Naive thymus-derived CD4-positive, alpha-beta T cell (primary cell): ENCODE data around the gene RDH12. TPM values are rescaled to one million over a fixed set of nuclear protein-coding genes. Genes with fewer than 3 reads are reported as not detected.
"Not testable (repeated sequence)": the region's sequence is repeated elsewhere in the genome, so short reads cannot be mapped to it uniquely, and the experiment has no call there.

ENCODE experiments used
- ATAC-seq: fragments of 150-1000 bp; cut with Tn5 transposase; 2 replicates; pipeline ENCODE4 v1.10.0; 2021; ENCODE audit warnings: mild to moderate bottlenecking, moderate library complexity
- CTCF ChIA-PET: fragments of 350-600 bp; sonication (Branson Sonifier 250); formaldehyde crosslinking; loops from one replicate; lab custom pipeline; 2021; ENCODE audit warnings: antibody characterized with exemption; lab: Charles Lee
- POLR2A ChIA-PET: fragments of 350-600 bp; sonication (Branson Sonifier 250); formaldehyde crosslinking; loops from one replicate; lab custom pipeline; 2021; ENCODE audit warnings: antibody characterized with exemption, inconsistent platforms; lab: Charles Lee
- DNase-seq, 9 donors: peaks; one replicate each; pipeline versions ENCODE4 v3.0.0 to v3.0.0-alpha.2; 2020 to 2022; ENCODE audit warnings: mixed read lengths in 1 of 9
- H3K27ac ChIP-seq: one replicate; pipeline ENCODE4 v1.7.0; 2013; ENCODE audit warnings: mild to moderate bottlenecking, low read depth, low read length, moderate library complexity
- H3K27me3 ChIP-seq, 2 donors: one replicate each; pipeline ENCODE4 v1.7.0; 2013; ENCODE audit warnings: low read length in 2 of 2, mild to moderate bottlenecking in 2 of 2, moderate library complexity in 2 of 2; ENCODE audit not compliant: control insufficient read depth in 2 of 2, insufficient read depth in 2 of 2
- H3K36me3 ChIP-seq, 3 experiments: 1 replicate in 2 of 3; 2 replicates in 1 of 3; pipeline ENCODE4 v1.7.0; 2013; ENCODE audit warnings: low read length in 3 of 3, mild to moderate bottlenecking in 3 of 3, moderate library complexity in 1 of 3; ENCODE audit not compliant: insufficient read depth in 3 of 3, control insufficient read depth in 2 of 3
- H3K4me1 ChIP-seq, 2 donors: one replicate each; pipeline ENCODE4 v1.7.0; 2013; ENCODE audit warnings: low read length in 2 of 2, mild to moderate bottlenecking in 2 of 2, moderate library complexity in 1 of 2; ENCODE audit not compliant: control insufficient read depth in 2 of 2, insufficient read depth in 2 of 2
- H3K4me3 ChIP-seq: 2 replicates; pipeline ENCODE4 v1.7.0; 2013; ENCODE audit warnings: mild to moderate bottlenecking, low read length
- H3K9me3 ChIP-seq, 3 experiments: 1 replicate in 2 of 3; 2 replicates in 1 of 3; pipeline ENCODE4 v1.7.0; 2013; ENCODE audit warnings: low read length in 3 of 3; ENCODE audit not compliant: control insufficient read depth in 2 of 3
- H3K27ac Mint-ChIP-seq, 9 donors: one replicate each; pipeline ENCODE4 v1.8.0; 2020 to 2022; ENCODE audit warnings: mixed read lengths in 9 of 9, mild to moderate bottlenecking in 8 of 9, moderate library complexity in 5 of 9, inconsistent platforms in 2 of 9
- H3K27me3 Mint-ChIP-seq, 5 donors: one replicate each; pipeline ENCODE4 v1.8.0; 2021 to 2022; ENCODE audit warnings: mixed read lengths in 5 of 5, mild to moderate bottlenecking in 1 of 5
- H3K36me3 Mint-ChIP-seq, 5 donors: one replicate each; pipeline ENCODE4 v1.8.0; 2020 to 2022; ENCODE audit warnings: mixed read lengths in 5 of 5, mild to moderate bottlenecking in 3 of 5, inconsistent platforms in 1 of 5
- H3K4me1 Mint-ChIP-seq, 7 donors: one replicate each; pipeline ENCODE4 v1.8.0; 2020 to 2022; ENCODE audit warnings: mixed read lengths in 7 of 7, mild to moderate bottlenecking in 3 of 7, inconsistent platforms in 1 of 7
- H3K4me3 Mint-ChIP-seq, 10 donors: one replicate each; pipeline ENCODE4 v1.8.0; 2020 to 2022; ENCODE audit warnings: mild to moderate bottlenecking in 10 of 10, mixed read lengths in 10 of 10, moderate library complexity in 6 of 10, inconsistent platforms in 2 of 10
- H3K9me3 Mint-ChIP-seq, 11 donors: one replicate each; pipeline ENCODE4 v1.8.0; 2020 to 2022; ENCODE audit warnings: mixed read lengths in 11 of 11, mild to moderate bottlenecking in 4 of 11, inconsistent platforms in 1 of 11, moderate library complexity in 1 of 11
- intact Hi-C, 2 donors: fragments of 100-400 bp; cut with micrococcal nuclease; formaldehyde crosslinking; loops; one replicate each; pipeline ENCODE4 v1.15.1; 2023
- polyA plus RNA-seq, 2 donors: library from polyadenylated mRNA; unstranded; fragments of 300-500 nt; fragmentation: Illumina TruSeq; gene quantifications; one replicate each; pipeline ENCODE4 v1.2.3, GENCODE V29; 2021
- total RNA-seq, 6 experiments: library from RNA in 5 of 6; stranded (reverse) in 5 of 6; gene quantifications; 1 replicate in 5 of 6; 2 replicates in 1 of 6; pipeline ENCODE4 v1.2.3 and lab custom pipeline; 2021 to 2026

RDH12 gene
- total and polyA plus RNA-seq, 7 experiments from 2014 or later = 0.10 to 0.31 TPM; not detected in 5

- H3K4me1 Mint-ChIP-seq = peaks cover 0 to 2% (median 0%) of the 10 kb centered on the region in 7 donors
- peaks cover 0 to 18% (median 4%) of the 10 kb centered on the region in 11 donors for H3K9me3 Mint-ChIP-seq
- DNase-seq (no peak), ATAC-seq (no peak)
- H3K27me3 ChIP-seq = no peaks in the 10 kb centered on the region
- CTCF ChIA-PET = interaction anchor here (0.8 to 2.7 kb wide), 18 partner anchors 8 to 278 kb away, joined by 3 to 57 read pairs (median 9); partner anchors contain the start of genes ARG2 and RDH11
- intact Hi-C loops = loop anchor here (2.0 to 10.0 kb wide), 4 partner anchors 30 to 540 kb away; partner anchors contain the start of gene VTI1B (in 1 of the 2)
- H3K27ac ChIP-seq = no peak overlapping the region
- H3K27me3 Mint-ChIP-seq = peaks cover 0 to 8% (median 0%) of the 10 kb centered on the region in 5 donors
- peaks cover 0 to 3% (median 0%) of the 10 kb centered on the region in 5 donors for H3K36me3 Mint-ChIP-seq
- no peak overlapping the region for H3K4me3 Mint-ChIP-seq
- no peaks in the 10 kb centered on the region for H3K4me1 ChIP-seq
- no peaks in the 10 kb centered on the region for H3K36me3 ChIP-seq
- no peaks in the 10 kb centered on the region for H3K9me3 ChIP-seq
- POLR2A ChIA-PET = interaction anchor here (0.9 to 1.5 kb wide), 3 partner anchors 10 to 285 kb away, joined by 4 read pairs; partner anchors contain the start of gene RDH11
- H3K27ac Mint-ChIP-seq = no peak overlapping the region
- H3K4me3 ChIP-seq = no peak overlapping the region
These were observed 3.5 kb downstream of the RDH12 start for GRCh38 chr14:67705211-67705610.

GRCh38 chr14:67709346-67709745, 7.7 kb downstream of the RDH12 start:
- intact Hi-C loops = loop anchor here in 1 of 2 donors (10.0 kb wide), 1 partner anchor 545 kb away; no protein-coding TSS in a partner anchor
- POLR2A ChIA-PET = not testable (repeated sequence)
- CTCF ChIA-PET = interaction anchor here (1.2 kb wide), 1 partner anchor 125 kb away, joined by 3 read pairs; no protein-coding TSS in a partner anchor

GRCh38 chr14:67709796-67710195, 8.1 kb downstream of the RDH12 start:
- H3K4me3 Mint-ChIP-seq, POLR2A ChIA-PET, H3K36me3 ChIP-seq, H3K27ac ChIP-seq, H3K36me3 Mint-ChIP-seq, H3K4me3 ChIP-seq, H3K4me1 Mint-ChIP-seq, H3K9me3 ChIP-seq, H3K4me1 ChIP-seq, ATAC-seq, DNase-seq, H3K27ac Mint-ChIP-seq, H3K27me3 ChIP-seq: not testable (repeated sequence)
- Mint-ChIP-seq H3K27me3 (peaks cover 0 to 12% (median 0%) of the 10 kb centered on the region in 5 donors), H3K9me3 (peaks cover 0 to 25% (median 4%) of the 10 kb centered on the region in 11 donors)
- intact Hi-C loops = loop anchor here in 1 of 2 donors (10.0 kb wide), 1 partner anchor 545 kb away; no protein-coding TSS in a partner anchor
- CTCF ChIA-PET = interaction anchor here (1.2 to 1.4 kb wide), 2 partner anchors 89 to 126 kb away, joined by 3 read pairs; no protein-coding TSS in a partner anchor

More at GRCh38 chr14:67709346-67709745, 7.7 kb downstream of the RDH12 start:
- H3K4me3 ChIP-seq, H3K4me1 ChIP-seq, H3K36me3 ChIP-seq, H3K4me3 Mint-ChIP-seq, H3K27ac ChIP-seq, H3K4me1 Mint-ChIP-seq, H3K9me3 ChIP-seq, H3K27ac Mint-ChIP-seq, H3K27me3 ChIP-seq, DNase-seq, H3K36me3 Mint-ChIP-seq, ATAC-seq: not testable (repeated sequence)
- peaks cover 0 to 25% (median 4%) of the 10 kb centered on the region in 11 donors for H3K9me3 Mint-ChIP-seq
- H3K27me3 Mint-ChIP-seq = peaks cover 0 to 16% (median 0%) of the 10 kb centered on the region in 5 donors

- Histone ChIP-seq H3K36me3 (no peaks in the 10 kb centered on the region), H3K27ac (no peak overlapping the region), H3K9me3 (no peaks in the 10 kb centered on the region), H3K27me3 (no peaks in the 10 kb centered on the region), H3K4me3 (no peak overlapping the region), H3K4me1 (no peaks in the 10 kb centered on the region)
- Mint-ChIP-seq H3K4me1 (no peaks in the 10 kb centered on the region), H3K27ac (no peak overlapping the region), H3K9me3 (peaks cover 0 to 25% (median 4%) of the 10 kb centered on the region in 11 donors), H3K27me3 (peaks cover 0 to 11% (median 0%) of the 10 kb centered on the region in 5 donors), H3K36me3 (peaks cover 0 to 3% (median 0%) of the 10 kb centered on the region in 5 donors), H3K4me3 (no peak overlapping the region)
- intact Hi-C loops = no loop called here
- DNase-seq (no peak), ATAC-seq (no peak)
- CTCF ChIA-PET = interaction anchor here (0.7 to 1.4 kb wide), 3 partner anchors 90 to 378 kb away, joined by 3 read pairs; no protein-coding TSS in a partner anchor
- POLR2A ChIA-PET = no interaction called here
These were observed 8.5 kb downstream of the RDH12 start for GRCh38 chr14:67710209-67710608.

- H3K9me3 ChIP-seq = no peaks in the 10 kb centered on the region
- Mint-ChIP-seq H3K27ac (no peak overlapping the region), H3K4me3 (no peak overlapping the region), H3K4me1 (no peaks in the 10 kb centered on the region), H3K9me3 (peaks cover 0 to 4% (median 0%) of the 10 kb centered on the region in 11 donors), H3K36me3 (no peaks in the 10 kb centered on the region), H3K27me3 (peaks cover 9 to 32% (median 14%) of the 10 kb centered on the region in 5 donors)
- ATAC-seq (no peak), DNase-seq (no peak)
- no peak overlapping the region for H3K4me3 ChIP-seq
- no peak overlapping the region for H3K27ac ChIP-seq
- intact Hi-C loops = no loop called here
- POLR2A ChIA-PET = no interaction called here
- H3K4me1 ChIP-seq = no peaks in the 10 kb centered on the region
- no peaks in the 10 kb centered on the region for H3K36me3 ChIP-seq
- CTCF ChIA-PET = no interaction called here
- H3K27me3 ChIP-seq = peaks cover 0 to 1% of the 10 kb centered on the region in 2 donors
These were observed 15.4 kb downstream of the RDH12 start for GRCh38 chr14:67717048-67717447.

- ChIA-PET POLR2A (no interaction called here), CTCF (no interaction called here)
- H3K9me3 Mint-ChIP-seq = peaks cover 0 to 4% (median 0%) of the 10 kb centered on the region in 11 donors
- Histone ChIP-seq H3K4me3 (no peak overlapping the region), H3K4me1 (no peaks in the 10 kb centered on the region), H3K9me3 (no peaks in the 10 kb centered on the region), H3K27me3 (peaks cover 0 to 5% of the 10 kb centered on the region in 2 donors), H3K36me3 (no peaks in the 10 kb centered on the region), H3K27ac (no peak overlapping the region)
- DNase-seq (no peak), ATAC-seq (no peak)
- intact Hi-C loops = no loop called here
- H3K36me3 Mint-ChIP-seq = no peaks in the 10 kb centered on the region
- H3K27me3 Mint-ChIP-seq = peaks cover 20 to 40% (median 24%) of the 10 kb centered on the region in 5 donors
- no peak overlapping the region for H3K27ac Mint-ChIP-seq
- no peak overlapping the region for H3K4me3 Mint-ChIP-seq
- peaks cover 0 to 6% (median 3%) of the 10 kb centered on the region in 7 donors for H3K4me1 Mint-ChIP-seq
These were observed 16.6 kb downstream of the RDH12 start for GRCh38 chr14:67718265-67718664.
